ENCODE data around the gene LINGO4. TPM values are rescaled to one million over a fixed set of nuclear protein-coding genes. Genes with fewer than 3 reads are reported as not detected.

The LINGO4 gene
- total RNA-seq = not detected in 2 replicates
- polyA plus RNA-seq (2012) = 0.03 TPM

GRCh38 chr1:151805066-151805820, at the start of gene LINGO4:
LINGO4 (minus strand) TSS chr1:151805419; CDS start chr1:151802704, 2,715 bp downstream.
- no peak for DNase-seq (ENCODE audit: low read depth)

- no peak for DNase-seq (ENCODE audit: low read depth)
Observed at GRCh38 chr1:151854658-151855057, 49.4 kb upstream of the LINGO4 start.

GRCh38 chr1:151853411-151853943, 48.3 kb upstream of the LINGO4 start, which contains the start of gene THEM5:
THEM5 (minus strand) TSS chr1:151853712; CDS start chr1:151853565, 147 bp downstream.
- no peak for DNase-seq (ENCODE audit: low read depth)

- DNase-seq (ENCODE audit: low read depth) = no peak
Observed at GRCh38 chr1:151852733-151853132, 47.5 kb upstream of the LINGO4 start.

- DNase-seq (ENCODE audit: low read depth) = no peak
Observed at GRCh38 chr1:151851886-151852285, 46.7 kb upstream of the LINGO4 start.

GRCh38 chr1:151849871-151850270, 44.7 kb upstream of the LINGO4 start:
- no peak for DNase-seq (ENCODE audit: low read depth)

- no peak for DNase-seq (ENCODE audit: low read depth)
Observed at GRCh38 chr1:151849126-151849525, 43.9 kb upstream of the LINGO4 start.

GRCh38 chr1:151847867-151848596, 42.8 kb upstream of the LINGO4 start:
- peak; percentile 36 for DNase-seq (ENCODE audit: low read depth)

- no peak for DNase-seq (ENCODE audit: low read depth)
Observed at GRCh38 chr1:151846686-151847237, 41.5 kb upstream of the LINGO4 start.

GRCh38 chr1:151846062-151846568, 40.9 kb upstream of the LINGO4 start:
- DNase-seq (ENCODE audit: low read depth) = peak; percentile 75

GRCh38 chr1:151843398-151843797, 38.2 kb upstream of the LINGO4 start:
- no peak for DNase-seq (ENCODE audit: low read depth)

- DNase-seq (ENCODE audit: low read depth) = peak; percentile 59
Observed at GRCh38 chr1:151841141-151841540, 35.9 kb upstream of the LINGO4 start.

GRCh38 chr1:151840421-151840820, 35.2 kb upstream of the LINGO4 start:
- no peak for DNase-seq (ENCODE audit: low read depth)

GRCh38 chr1:151839457-151840403, 34.5 kb upstream of the LINGO4 start, which contains the start of gene C2CD4D:
C2CD4D (minus strand) TSS chr1:151839820; CDS start chr1:151838989, 831 bp downstream.
- DNase-seq (ENCODE audit: low read depth) = no peak

- DNase-seq (ENCODE audit: low read depth) = no peak
Observed at GRCh38 chr1:151839082-151839412, 33.8 kb upstream of the LINGO4 start.

- DNase-seq (ENCODE audit: low read depth) = peak; percentile 57
Observed at GRCh38 chr1:151838222-151839081, 33.2 kb upstream of the LINGO4 start.

GRCh38 chr1:151837884-151838221, 32.6 kb upstream of the LINGO4 start:
- no peak for DNase-seq (ENCODE audit: low read depth)

GRCh38 chr1:151837197-151837596, 32.0 kb upstream of the LINGO4 start:
- no peak for DNase-seq (ENCODE audit: low read depth)

- DNase-seq (ENCODE audit: low read depth) = no peak
Observed at GRCh38 chr1:151835596-151835995, 30.4 kb upstream of the LINGO4 start.

GRCh38 chr1:151834239-151834638, 29.0 kb upstream of the LINGO4 start:
- no peak for DNase-seq (ENCODE audit: low read depth)
